Medulla oblongata (tissue), 1 donor: ENCODE measurements around the gene TAT.
"Not testable (repeated sequence)": the region's sequence is repeated elsewhere in the genome, so short reads cannot be mapped to it uniquely, and the experiment has no call there.

ENCODE experiments used
- DNase-seq: peaks from one replicate; pipeline ENCODE4 v3.0.0-alpha.2; 2015; ENCODE audit errors: extremely low spot score

TAT gene

DNA sequence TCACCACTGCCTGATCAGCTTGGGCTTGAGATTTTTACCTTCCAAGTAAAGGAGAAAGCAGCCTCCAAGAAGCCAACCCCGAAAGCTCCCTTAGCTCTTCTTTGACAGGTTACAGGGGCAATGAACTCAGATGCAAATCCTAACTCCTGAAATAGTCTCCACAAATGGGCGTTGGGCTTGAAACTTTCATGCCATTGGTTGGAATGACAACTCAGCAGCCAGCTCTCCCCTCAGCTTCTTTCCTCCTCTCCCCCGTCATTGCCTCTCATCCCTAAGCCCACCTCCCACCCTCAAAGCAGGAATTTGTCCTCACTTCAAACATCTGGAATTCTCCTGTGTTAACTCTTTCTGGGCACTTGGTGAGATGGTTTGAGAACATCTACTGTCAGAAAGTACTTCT lies at the start of gene TAT:
Gene TAT, minus strand, starts transcription at position 122 of the 400 bp plus-strand sequence. CDS start 677 bp downstream, outside the sequence.
- DNase-seq: no peak

DNA sequence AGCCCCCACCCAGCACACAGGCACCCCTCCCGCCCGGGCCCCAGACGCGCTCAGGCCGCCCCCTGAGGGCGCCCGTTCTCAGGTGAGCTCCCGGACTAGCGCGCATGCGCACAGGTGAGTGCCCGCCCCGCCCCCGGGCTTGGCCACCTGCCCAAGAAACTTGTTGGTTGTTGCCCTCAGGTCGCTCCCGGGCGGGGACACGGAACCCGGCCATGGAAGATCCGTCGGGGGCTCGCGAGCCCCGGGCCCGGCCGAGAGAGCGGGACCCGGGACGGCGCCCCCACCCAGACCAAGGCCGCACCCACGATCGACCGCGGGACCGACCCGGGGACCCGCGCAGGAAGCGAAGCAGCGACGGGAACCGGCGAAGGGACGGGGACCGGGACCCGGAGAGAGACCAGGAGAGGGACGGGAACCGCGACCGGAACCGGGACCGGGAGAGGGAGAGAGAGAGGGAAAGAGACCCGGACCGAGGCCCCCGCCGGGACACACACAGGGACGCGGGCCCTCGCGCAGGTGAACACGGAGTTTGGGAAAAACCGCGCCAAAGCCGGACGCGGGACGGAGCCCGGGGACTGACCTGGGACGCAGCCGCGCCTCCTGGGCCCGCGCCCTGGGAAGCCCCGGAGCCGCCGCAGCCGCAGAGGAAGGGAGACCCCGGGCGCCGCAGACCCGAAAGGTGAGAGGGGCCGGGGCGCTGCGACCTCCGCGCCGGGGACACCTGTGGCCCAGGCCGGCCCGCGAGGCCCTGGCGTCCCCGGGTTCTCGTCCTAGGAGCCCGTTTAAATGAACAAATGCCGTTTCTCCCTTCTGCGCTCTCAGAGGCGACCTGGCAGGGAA lies 49.3 kb upstream of the TAT start, which contains the start of gene MARVELD3:
Gene MARVELD3, plus strand, starts transcription at position 167 of the 840 bp plus-strand sequence. Its CDS starts 46 bp downstream, at position 213.
- DNase-seq: no peak

DNA sequence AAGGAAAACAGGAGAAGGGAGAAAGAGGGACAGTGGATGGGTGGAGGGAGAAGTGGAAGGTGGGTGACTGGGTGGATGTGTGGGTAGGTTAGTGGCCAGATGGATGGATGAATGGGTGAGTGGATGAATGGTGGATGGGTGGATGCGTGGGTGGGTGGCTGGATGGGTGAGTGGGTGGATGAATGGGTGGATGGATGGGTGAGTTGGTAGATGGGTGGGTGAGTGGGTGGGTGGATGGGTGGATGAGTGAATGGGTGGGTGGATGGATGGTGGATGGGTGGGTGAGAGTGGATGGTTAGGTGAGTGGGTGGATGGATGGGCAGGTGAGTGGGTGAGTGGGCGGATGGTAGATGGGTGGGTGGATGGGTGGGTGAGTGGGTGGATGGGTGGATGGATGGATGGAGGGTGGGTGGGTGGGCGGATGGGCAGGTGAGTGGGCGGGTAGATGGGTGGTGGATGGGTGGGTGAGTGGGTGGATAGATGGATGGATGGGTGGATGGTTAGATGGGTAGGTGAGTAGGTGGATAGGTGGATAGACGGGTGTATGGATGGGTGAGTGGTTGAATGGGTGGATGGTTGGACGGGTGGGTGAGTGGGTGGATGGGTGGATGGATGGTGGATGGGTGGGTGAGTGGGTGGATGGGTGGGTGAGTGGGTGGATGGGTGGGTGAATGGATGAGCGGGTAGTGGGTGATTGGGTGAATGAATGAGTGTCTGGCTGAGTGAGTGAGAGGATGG lies 48.4 kb upstream of the TAT start:
- no peak for DNase-seq

DNA sequence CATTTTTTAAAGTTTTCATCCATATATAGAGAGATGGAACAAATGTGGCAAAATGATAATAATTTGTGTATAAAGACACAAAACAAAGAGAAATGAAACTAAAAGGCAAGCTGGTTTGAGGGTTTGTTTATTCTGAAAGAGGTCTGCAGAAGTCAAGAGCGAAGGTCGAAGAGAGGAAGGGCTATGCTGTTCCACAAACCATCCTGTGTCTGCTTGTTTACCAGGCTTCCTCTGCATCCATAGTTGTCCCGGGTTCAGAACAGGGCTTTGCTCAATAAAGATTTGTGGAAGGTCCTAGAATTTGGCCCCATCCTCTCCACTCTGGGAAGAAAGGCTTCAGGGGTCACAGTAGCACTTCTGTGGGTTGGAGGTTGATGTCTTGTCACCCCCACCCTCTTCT lies 46.7 kb upstream of the TAT start:
- DNase-seq: no peak

DNA sequence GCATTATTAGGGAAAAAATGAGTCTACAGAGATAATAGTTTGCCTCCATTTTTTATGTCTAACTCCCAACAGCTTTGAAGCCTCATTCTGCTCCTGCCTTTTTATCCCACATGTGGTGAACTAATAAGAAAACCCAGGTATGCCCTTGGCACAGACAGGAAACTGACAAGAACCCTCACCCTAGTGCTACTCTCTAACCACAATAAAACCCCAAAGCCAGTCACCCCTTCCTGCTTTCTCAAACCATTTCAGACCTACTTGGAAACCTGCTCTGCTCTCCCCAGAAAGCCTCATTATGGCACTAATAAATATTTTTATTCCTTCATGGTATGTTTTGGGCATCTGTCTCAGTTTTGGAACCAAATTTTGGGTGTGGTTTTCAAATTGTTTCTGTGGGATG lies 45.2 kb upstream of the TAT start:
- DNase-seq: no peak

DNA sequence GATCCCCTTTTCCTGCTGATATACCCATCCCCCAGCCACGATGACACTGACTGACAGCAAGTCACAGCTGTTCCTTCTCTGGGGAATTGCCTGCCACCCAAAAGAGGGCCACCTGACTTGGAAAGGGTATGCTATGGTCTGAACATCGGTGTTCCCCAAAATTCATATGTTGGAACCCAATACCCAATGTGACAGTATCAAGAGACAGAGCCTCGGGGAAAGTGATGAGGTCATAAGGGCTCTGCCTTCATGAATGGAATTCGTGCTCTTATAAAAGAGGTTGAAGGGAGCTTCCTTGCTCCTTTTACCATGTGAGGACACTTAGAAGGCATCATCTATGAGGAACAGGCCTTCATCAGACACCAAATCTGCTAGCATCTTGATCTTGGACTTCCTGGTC lies 41.5 kb upstream of the TAT start:
- no peak for DNase-seq

DNA sequence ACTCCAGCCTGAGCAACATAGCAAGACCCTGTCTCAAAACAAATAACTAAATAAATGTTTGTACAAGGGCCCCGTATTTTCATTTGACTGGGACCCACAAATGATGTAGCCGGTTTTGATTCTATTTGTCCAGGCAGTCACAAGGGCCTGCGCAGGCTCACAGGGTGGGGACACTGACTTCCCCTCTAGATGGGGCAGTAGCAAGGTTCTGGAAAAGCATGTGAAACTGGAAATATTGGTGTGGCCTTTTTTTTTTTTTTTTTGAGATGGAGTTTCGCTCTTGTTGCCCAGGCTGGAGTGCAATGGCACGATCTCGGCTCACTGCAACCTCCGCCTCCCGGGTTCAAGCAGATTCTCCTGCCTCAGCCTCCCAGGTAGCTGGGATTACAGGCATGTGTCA lies 38.1 kb upstream of the TAT start:
- DNase-seq: not testable (repeated sequence)

DNA sequence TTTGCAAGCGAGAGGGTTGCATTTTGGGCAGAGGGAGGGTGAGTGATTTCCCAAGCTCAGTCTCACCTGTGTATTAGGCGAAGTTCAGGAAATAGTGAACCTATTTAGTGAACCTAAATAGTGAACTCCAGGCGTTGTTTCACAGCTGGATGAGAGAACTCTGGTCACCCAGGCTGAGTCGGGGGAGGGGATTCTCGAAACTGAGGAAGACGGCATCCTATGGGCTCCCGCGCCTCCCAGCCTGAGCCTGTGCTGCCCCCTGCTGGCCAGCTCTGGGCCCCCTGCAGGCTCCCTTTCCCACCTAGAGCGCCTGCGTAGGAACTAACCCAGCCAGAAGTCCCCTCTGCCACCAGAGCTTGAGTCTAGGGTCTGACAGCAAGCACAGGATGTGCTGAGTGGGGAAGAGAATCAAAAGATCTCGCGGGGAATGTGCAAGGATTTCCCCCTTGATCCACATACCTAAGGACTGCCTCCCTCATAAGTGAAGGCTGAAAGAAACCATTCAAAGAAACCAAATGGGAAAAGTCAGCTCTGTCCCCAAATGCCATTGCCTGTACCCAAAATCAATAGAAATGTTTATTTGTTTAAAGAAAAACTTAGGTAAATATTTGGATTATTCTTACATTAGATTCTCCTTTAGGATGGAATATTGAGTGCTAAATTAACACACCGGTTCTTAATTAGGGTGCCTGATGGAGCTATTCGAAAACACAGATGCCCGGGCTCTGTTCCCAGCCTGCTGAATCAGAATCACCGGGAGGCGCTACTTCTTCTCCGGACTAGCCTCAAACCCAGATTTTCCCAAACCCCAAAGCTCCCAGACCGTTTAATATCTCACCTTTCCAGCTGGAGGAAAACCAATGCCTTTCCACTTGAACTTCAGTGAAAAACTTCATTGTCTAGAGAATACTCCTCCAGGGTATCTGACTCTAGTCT lies 34.3 kb upstream of the TAT start:
- peak; percentile 67 for DNase-seq

DNA sequence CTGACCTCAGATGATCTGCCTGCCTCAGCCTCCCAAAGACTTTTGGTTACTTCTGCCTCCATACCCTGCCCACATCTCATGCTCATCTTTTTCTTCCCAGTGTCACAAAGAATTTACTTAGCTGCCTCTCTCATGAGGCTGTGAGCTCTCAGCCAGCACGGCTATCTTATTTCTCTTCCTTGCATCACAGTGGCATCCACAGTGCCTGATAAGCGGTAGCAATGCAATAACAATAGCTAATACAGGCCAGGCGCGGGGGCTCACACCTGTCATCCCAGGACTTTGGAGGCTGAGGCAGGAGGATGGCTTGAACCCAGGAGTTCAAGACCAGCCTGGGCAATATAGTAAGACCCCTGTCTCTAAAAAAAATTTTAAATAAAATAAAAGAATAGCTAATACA lies 33.6 kb upstream of the TAT start:
- DNase-seq: no peak

DNA sequence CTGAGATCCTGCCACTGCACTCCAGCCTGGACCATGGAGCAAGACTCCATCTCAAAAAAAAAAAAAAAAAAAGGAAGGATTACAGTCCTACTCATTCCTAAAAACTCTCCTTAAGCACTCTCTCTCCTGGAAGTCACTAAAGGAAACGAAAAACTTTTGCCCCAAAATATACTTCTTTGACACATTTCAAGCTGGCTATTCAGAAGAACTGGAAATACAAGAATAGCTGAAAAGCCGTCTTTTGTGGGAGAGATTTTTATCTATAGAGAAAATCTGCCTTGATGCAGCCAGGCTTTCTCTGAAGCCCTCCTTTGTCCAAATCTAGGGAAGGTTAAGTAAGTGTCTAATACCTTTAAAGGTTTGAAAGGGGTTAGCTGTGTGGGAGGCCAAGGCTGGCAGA lies 32.2 kb upstream of the TAT start:
- DNase-seq: no peak

DNA sequence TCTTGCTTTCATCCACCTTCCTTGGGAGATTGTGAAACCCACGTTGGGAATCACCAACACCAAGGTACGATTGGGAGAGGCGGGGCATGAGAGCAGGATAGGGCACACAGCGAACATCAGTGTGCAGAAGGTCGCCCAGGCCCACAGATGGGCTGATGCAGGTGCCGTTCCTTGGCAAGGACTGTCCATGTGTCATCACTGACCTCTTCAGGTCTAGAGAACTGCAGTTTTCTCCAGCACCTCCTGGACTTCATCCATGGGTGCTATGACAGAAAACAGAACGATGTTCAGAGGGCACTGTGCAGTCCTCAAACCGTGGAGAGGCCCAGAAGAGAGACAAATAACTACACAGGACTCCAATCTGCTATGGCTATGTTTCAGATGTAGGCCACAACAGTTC lies 23.9 kb upstream of the TAT start:
- DNase-seq: peak; percentile 28

DNA sequence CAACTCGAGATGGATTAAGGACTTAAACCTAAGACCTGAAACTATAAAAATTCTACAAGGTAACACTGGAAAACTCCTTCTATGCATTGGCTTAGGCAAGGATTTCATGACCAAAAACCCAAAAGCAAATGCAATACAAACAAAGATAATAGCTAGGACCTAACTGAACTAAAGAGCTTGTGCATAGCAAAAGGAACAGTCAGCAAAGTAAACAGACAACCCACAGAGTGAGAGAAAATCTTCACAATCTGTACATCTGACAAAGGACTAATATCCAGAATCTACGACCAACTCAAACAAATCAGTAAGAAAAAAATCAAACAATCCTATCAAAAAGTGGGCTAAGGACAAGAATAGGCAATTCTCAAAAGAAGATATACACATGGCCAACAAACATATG lies 21.5 kb upstream of the TAT start:
- DNase-seq: not testable (repeated sequence)

DNA sequence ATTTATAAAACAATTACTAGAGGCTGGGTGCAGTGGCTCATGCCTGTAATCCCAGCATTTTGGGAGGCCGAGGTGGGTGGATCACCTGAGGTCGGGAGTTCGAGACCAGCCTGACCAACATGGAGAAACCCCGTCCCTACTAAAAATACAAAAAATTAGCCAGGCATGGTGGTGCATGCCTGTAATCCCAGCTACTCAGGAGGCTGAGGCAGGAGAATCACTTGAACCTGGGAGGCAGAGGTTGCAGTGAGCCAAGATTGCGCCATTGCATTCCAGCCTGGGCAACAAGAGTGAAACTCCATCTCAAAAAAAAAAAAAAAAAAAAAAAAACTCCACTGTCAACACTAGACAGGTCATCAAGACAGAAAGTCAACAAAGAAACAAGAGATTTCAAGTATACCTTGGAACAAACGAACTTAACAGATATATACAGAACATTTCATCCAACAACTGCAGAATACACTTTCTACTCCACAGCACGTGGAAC lies 18.5 kb upstream of the TAT start:
- not testable (repeated sequence) for DNase-seq

DNA sequence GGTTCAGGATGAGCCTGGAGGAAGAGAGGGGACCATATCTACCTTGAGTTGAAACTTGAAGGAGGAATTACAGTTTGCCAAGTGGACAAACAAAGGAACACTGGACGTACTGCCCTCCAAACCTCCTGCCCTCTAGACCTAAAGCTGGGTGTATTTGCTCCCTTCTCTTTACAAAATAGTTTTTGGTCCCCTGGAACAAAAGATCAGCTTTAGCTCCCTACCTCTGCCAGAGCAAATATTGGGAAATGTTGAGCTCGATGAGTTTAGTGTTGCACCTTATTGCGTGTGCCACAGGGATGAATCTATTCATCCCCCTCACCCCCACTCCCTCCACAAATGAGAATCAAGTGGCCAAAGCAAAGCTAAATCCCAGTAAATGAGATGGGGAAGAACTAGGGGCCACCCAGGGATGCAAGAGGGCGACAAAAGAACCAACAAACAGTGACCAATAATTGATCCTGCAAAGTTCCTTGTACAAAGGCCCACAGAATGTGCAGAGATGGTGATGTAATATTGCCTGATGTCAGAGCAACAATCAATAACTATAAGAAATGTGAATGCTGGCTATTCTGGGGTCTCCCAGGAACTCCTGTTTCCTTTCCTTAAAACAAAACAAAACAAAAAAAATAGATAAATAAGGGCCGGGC lies 17.2 kb upstream of the TAT start:
- DNase-seq: no peak

DNA sequence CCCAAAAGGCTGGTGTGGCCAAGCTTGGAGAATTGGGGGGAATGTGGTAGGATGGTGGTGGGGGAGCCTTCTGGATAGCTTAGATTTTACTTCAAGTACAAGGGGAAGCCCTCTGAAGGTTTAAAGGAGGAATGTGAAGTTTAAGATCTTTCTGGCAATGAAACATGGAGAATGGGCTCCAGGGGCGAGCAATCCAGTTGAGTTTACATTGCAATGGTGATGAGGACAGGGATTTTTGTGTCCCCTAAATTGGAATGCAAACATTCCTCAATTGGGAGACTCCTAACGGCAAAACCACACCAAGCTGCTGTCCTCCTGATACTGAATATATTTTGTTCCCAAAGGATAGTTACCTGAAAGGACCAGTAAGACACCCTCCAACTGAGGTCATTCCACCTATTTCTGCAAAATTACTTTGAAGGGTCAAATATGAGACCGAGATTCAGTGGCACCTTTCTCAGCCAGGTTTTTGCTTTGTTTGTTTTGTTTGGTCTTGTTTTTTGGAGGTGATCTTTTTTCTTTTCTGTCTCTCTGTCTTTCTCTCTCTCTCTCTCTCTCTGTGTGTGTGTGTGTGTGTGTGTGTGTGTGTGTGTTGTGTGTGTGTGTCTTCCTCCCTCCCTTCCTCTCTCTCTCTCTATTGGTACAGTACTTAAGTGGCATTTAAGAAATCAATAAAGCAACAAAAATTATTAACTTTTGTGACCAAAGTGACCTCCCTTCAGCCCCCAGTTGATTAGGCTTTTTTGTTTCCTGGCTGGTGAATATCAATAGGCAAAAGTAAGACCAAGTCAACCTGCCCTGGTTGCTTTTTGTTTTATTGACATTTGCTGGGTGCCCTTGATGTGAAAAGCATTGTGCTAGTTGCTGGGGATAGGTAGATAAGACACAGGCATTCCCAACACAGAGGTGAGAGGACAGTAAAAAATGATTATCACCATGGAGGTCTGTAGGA lies 16.4 kb upstream of the TAT start:
- DNase-seq: no peak

DNA sequence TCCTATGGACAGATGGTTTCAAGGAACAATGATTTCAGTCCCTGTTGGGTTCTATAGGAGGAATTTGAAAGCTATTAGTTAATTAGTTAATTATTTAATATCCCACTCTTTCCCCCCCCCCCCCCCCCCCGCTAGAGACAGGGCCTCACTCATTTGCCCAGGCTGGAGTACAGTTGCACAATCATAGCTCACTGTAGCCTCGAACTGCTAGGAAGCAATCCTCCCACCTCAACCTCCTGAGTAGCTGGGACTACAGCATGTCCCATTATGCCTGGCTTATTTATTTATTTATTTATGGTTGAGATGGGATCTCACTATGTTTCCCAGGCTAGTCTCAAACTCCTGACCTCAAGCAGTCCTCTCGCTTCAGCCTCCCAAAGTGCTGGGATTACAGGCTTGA lies 15.0 kb upstream of the TAT start:
- no peak for DNase-seq

DNA sequence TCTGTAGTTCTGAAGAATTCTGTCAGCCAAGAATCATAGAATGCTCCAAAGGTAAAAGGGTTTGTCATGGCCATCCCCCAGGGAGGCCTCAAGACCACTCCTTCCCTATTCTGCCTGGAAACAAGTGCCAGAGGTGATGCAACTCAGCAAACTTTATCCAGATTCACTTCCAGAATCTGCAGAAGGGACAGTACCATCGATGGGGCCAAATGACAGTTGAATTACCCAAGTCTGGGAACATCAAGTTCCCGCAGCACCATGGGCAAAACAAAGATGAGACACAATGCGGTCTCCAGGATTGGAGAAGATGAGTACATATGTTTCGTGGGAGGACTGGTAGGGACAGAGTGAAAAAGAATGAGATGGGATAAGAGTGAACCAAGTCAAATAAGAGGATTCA lies 13.7 kb upstream of the TAT start:
- no peak for DNase-seq

DNA sequence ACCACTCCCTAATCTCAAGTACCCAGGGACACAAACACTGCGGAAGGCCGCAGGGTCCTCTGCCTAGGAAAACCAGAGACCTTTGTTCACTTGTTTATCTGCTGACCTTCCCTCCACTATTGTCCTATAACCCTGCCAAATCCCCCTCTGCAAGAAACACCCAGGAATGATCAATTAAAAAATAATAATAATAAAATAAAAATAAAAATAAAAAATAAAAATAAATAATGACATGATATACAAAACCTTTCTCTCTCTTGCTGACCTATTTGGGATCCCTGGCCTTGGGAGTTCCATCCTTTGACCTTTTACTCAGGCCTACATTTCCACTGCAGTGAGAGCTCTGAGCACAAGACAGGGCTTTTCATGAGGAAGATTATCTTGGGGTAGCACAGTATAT lies 13.2 kb upstream of the TAT start:
- not testable (repeated sequence) for DNase-seq

DNA sequence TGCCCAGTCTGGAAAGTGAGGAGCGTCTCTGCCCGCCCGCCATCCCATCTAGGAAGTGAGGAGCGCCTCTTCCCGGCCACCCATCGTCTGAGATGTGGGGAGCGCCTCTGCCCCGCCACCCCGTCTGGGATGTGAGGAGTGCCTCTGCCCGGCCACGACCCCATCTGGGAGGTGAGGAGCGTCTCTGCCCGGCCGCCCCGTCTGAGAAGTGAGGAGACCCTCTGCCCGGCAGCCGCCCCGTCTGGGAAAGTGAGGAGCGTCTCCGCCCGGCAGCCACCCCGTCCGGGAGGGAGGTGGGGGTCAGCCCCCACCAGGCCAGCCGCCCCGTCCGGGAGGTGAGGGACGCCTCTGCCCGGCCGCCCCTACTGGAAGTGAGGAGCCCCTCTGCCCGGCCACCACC lies 12.4 kb upstream of the TAT start:
- not testable (repeated sequence) for DNase-seq

DNA sequence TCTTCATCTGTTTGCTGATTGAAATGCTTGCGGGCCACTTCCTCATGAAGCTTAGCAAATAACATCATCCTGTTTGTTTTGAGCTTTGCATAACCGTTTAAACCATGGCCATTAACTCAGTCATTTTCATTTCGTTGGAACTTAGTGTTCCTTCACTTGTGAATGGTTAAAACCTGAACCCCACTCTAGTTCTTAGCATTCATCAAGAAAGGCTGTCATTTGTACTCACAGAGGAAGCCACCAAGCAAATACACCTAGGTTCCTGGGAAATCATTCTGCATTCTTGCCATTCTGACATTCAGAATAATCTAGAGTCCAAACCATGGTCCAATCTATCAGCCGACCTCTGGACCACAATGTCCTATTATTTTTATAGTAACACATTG lies 8.4 kb upstream of the TAT start:
- DNase-seq: no peak
